CD4-positive, alpha-beta T cell (primary cell): Measurements from ENCODE around the gene PTPRF. TPM values are rescaled to one million over a fixed set of nuclear protein-coding genes. Genes with fewer than 3 reads are reported as not detected.

ENCODE experiments used
- ATAC-seq: fragments of 200-7000 bp; cut with Tn5 transposase; one replicate; pipeline ENCODE4 v1.10.0; 2022; ENCODE audit warnings: mild to moderate bottlenecking; ENCODE audit not compliant: poor library complexity
- CTCF ChIA-PET: fragments of 350-600 bp; sonication (Branson Sonifier 250); formaldehyde crosslinking; loops from one replicate; lab custom pipeline; 2021; ENCODE audit warnings: antibody characterized with exemption, inconsistent platforms; lab: Charles Lee
- POLR2A ChIA-PET: fragments of 350-600 bp; sonication (Branson Sonifier 250); formaldehyde crosslinking; loops from one replicate; lab custom pipeline; 2021; ENCODE audit warnings: antibody characterized with exemption, inconsistent platforms; lab: Charles Lee
- DNase-seq, 14 experiments: peaks; one replicate each; pipeline ENCODE4 v3.0.0-alpha.2; 2013 to 2020; ENCODE audit warnings: mixed read lengths in 2 of 14
- H3K27ac ChIP-seq, 2 donors: one replicate each; pipeline versions ENCODE4 v1.5.1 to v1.7.0; 2013; ENCODE audit warnings: low read length in 2 of 2, low read depth in 1 of 2, mild to moderate bottlenecking in 1 of 2
- H3K27me3 ChIP-seq, 2 experiments: 1 replicate in 1 of 2; 2 replicates in 1 of 2; pipeline versions ENCODE4 v1.6.1 to v1.7.0; 2013; ENCODE audit warnings: low read length in 2 of 2, control low read depth in 1 of 2, mild to moderate bottlenecking in 1 of 2, moderate library complexity in 1 of 2; ENCODE audit not compliant: insufficient read depth in 2 of 2, control insufficient read depth in 1 of 2
- H3K36me3 ChIP-seq: one replicate; pipeline ENCODE4 v1.6.1; 2013; ENCODE audit warnings: low read length, control low read depth; ENCODE audit not compliant: insufficient read depth
- H3K4me1 ChIP-seq: one replicate; pipeline ENCODE4 v1.6.1; 2013; ENCODE audit warnings: low read length, control low read depth; ENCODE audit not compliant: insufficient read depth
- H3K4me3 ChIP-seq: one replicate; pipeline ENCODE4 v1.5.1; 2013; ENCODE audit warnings: mild to moderate bottlenecking, low read length, moderate library complexity
- H3K9me3 ChIP-seq, 2 experiments: 1 replicate in 1 of 2; 2 replicates in 1 of 2; pipeline versions ENCODE4 v1.6.1 to v1.7.0; 2013; ENCODE audit warnings: low read length in 2 of 2, mild to moderate bottlenecking in 2 of 2, control low read depth in 1 of 2, moderate library complexity in 1 of 2; ENCODE audit not compliant: control insufficient read depth in 1 of 2, insufficient read depth in 1 of 2
- H3K27ac Mint-ChIP-seq: one replicate; pipeline ENCODE4 v1.8.0; 2020; ENCODE audit warnings: mixed read lengths
- H3K27me3 Mint-ChIP-seq: one replicate; pipeline ENCODE4 v1.8.0; 2021; ENCODE audit warnings: mixed read lengths
- H3K36me3 Mint-ChIP-seq: one replicate; pipeline ENCODE4 v1.8.0; 2021; ENCODE audit warnings: low read depth, mixed read lengths
- H3K4me1 Mint-ChIP-seq: one replicate; pipeline ENCODE4 v1.8.0; 2021; ENCODE audit warnings: low read depth, mixed read lengths
- H3K4me3 Mint-ChIP-seq: one replicate; pipeline ENCODE4 v1.8.0; 2020; ENCODE audit warnings: mild to moderate bottlenecking, mixed read lengths
- H3K9me3 Mint-ChIP-seq: one replicate; pipeline ENCODE4 v1.8.0; 2020; ENCODE audit warnings: mixed read lengths
- intact Hi-C, 2 experiments: fragments of 100-400 bp; cut with DNase I in 1 of 2; cut with micrococcal nuclease in 1 of 2; formaldehyde crosslinking; loops; one replicate each; pipeline versions ENCODE4 v1.15.1 to v1.9.0; 2023 to 2025; cut with DNase I, micrococcal nuclease
- total RNA-seq, 174 experiments: library from RNA in 2 of 174; stranded (reverse) in 2 of 174; gene quantifications; one replicate each; pipeline ENCODE4 v1.2.3 and lab custom pipeline; 2021 to 2026
- TF ChIP-seq, protein P1 (sequence below): fragments of 200-600 bp; IDR thresholded peaks from one replicate; pipeline ENCODE4 v1.8.0; 2022; ENCODE audit warnings: antibody characterized with exemption, mild to moderate bottlenecking

The PTPRF gene
- total RNA-seq, 2 experiments from 2014 or later, result 0.14 TPM

DNA sequence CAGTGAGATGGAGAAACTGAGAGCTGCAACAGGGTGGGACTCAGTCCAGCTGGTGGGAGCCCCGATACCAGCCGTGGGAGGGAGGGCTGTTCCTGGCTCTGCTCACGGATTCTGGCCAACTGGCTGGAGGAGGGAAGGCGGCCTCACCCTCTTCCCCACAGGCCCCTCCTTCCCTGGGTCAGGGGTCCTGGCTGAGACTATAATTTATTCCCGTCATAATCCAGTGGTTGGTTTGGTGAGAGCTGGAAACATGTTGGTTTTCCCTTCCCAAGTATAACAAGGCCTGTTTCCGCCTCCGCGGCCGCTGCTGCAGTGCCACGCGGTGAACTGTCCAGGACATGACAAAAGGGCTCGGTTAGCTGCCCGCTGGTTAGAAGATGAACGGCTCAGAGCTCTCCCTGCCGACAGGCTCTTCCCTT, 10.0 kb downstream of the PTPRF start:
- no peaks in the 10 kb centered on the region for H3K27me3 Mint-ChIP-seq
- intact Hi-C loops, result no loop called here
- no peak overlapping the region for H3K4me3 Mint-ChIP-seq
- no peaks in the 10 kb centered on the region for H3K4me1 Mint-ChIP-seq
- DNase-seq (no peak), ATAC-seq (no peak)
- Histone ChIP-seq H3K4me1 (no peaks in the 10 kb centered on the region), H3K27ac (no peak overlapping the region), H3K9me3 (no peaks in the 10 kb centered on the region), H3K4me3 (no peak overlapping the region), H3K27me3 (no peaks in the 10 kb centered on the region), H3K36me3 (no peaks in the 10 kb centered on the region)
- ChIA-PET CTCF (interaction anchor here (0.6 kb wide), 1 partner anchor 368 kb away, joined by 3 read pairs; no protein-coding TSS in a partner anchor), POLR2A (no interaction called here)
- TF ChIP-seq, protein P1, sequence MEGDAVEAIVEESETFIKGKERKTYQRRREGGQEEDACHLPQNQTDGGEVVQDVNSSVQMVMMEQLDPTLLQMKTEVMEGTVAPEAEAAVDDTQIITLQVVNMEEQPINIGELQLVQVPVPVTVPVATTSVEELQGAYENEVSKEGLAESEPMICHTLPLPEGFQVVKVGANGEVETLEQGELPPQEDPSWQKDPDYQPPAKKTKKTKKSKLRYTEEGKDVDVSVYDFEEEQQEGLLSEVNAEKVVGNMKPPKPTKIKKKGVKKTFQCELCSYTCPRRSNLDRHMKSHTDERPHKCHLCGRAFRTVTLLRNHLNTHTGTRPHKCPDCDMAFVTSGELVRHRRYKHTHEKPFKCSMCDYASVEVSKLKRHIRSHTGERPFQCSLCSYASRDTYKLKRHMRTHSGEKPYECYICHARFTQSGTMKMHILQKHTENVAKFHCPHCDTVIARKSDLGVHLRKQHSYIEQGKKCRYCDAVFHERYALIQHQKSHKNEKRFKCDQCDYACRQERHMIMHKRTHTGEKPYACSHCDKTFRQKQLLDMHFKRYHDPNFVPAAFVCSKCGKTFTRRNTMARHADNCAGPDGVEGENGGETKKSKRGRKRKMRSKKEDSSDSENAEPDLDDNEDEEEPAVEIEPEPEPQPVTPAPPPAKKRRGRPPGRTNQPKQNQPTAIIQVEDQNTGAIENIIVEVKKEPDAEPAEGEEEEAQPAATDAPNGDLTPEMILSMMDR, result no peak
- no peaks in the 10 kb centered on the region for H3K36me3 Mint-ChIP-seq
- no peak overlapping the region for H3K27ac Mint-ChIP-seq
- no peaks in the 10 kb centered on the region for H3K9me3 Mint-ChIP-seq

DNA sequence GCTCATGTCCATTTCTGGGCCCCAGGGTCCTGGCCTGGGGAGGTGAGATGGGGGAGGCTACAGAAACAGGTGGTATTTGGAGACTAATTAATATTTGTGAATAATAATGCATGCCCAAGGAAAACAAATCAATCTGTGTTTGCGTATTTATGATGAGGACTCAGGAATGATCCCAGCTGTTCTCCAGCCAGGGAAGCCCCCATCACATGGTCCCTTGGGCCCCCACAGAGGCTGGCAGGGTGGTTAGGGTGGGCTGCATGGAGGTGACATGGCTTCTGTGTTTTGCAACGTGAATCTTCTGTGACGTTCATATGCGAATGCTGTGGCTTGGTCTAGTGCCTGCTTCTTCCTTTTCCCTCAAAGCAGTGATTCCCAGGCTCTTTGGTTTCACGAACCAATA, 10.5 kb downstream of the PTPRF start:
- H3K4me3 Mint-ChIP-seq, result no peak overlapping the region
- ChIA-PET CTCF (no interaction called here), POLR2A (no interaction called here)
- Histone ChIP-seq H3K27ac (no peak overlapping the region), H3K9me3 (no peaks in the 10 kb centered on the region), H3K4me1 (no peaks in the 10 kb centered on the region), H3K27me3 (no peaks in the 10 kb centered on the region), H3K4me3 (no peak overlapping the region), H3K36me3 (no peaks in the 10 kb centered on the region)
- no peaks in the 10 kb centered on the region for H3K27me3 Mint-ChIP-seq
- TF ChIP-seq, protein P1, result no peak
- H3K36me3 Mint-ChIP-seq, result no peaks in the 10 kb centered on the region
- no peak for DNase-seq
- no peak for ATAC-seq
- no peaks in the 10 kb centered on the region for H3K4me1 Mint-ChIP-seq
- intact Hi-C loops, result no loop called here
- H3K9me3 Mint-ChIP-seq, result no peaks in the 10 kb centered on the region
- no peak overlapping the region for H3K27ac Mint-ChIP-seq

DNA sequence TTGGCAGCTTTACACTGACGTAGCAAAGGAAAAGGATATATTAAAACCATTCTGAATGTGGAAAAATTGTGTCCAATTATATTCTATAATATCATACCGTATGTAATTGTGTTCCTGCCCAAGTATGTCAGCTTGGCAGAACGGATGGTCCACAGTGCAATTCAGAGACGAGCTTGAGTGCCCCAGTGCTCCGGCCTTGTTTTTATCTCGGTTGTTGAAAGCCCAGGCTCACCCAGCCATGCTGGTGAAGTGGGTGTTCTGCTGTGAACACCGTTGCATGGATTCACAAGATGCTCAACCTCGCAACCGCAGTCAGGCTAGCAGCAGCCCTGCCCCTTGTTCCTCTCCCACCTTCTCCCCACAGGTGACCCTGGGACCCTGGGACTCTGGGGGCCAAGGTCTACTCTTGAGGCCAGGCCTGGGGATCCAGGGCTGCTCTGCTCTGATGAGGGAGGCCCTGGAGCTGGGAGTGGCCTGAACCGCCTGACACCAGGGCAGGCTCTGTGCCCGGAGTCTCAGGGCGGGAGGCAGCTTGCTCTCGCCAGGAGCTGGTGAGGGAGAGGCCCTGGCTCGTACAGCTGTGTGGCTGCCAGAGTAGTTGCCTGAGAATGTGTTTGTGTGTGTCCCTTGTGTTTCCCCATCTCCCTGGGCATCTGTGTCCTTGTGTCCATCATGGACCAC, 11.2 kb downstream of the PTPRF start:
- no peaks in the 10 kb centered on the region for H3K4me1 ChIP-seq
- ATAC-seq (no peak), DNase-seq (no peak)
- H3K9me3 ChIP-seq, result no peaks in the 10 kb centered on the region
- Mint-ChIP-seq H3K27ac (no peak overlapping the region), H3K9me3 (no peaks in the 10 kb centered on the region), H3K36me3 (no peaks in the 10 kb centered on the region), H3K4me3 (no peak overlapping the region), H3K27me3 (peaks cover 7% of the 10 kb centered on the region), H3K4me1 (no peaks in the 10 kb centered on the region)
- H3K4me3 ChIP-seq, result no peak overlapping the region
- no peaks in the 10 kb centered on the region for H3K36me3 ChIP-seq
- TF ChIP-seq, protein P1, result no peak
- no peak overlapping the region for H3K27ac ChIP-seq
- no peaks in the 10 kb centered on the region for H3K27me3 ChIP-seq
- intact Hi-C loops, result no loop called here
- POLR2A ChIA-PET, result no interaction called here
- CTCF ChIA-PET, result no interaction called here
